Activated CD8-positive, alpha-beta memory T cell treated with anti-CD3 and anti-CD28 coated beads, Interleukin-2, amount 50 U/mL, for 1 hour (primary cell): ENCODE measurements around the gene BTG1.
"Not testable (repeated sequence)": the region's sequence is repeated elsewhere in the genome, so short reads cannot be mapped to it uniquely, and the experiment has no call there.

Experiments used
- DNase-seq: peaks from one replicate; pipeline ENCODE4 v3.0.0-alpha.2; 2020; ENCODE audit errors: extremely low read depth

The BTG1 gene

GRCh38 chr12:92098594-92099380 is 46.9 kb downstream of the BTG1 start:
- DNase-seq, result no peak

- DNase-seq, result no peak
Observed at GRCh38 chr12:92096346-92097136, 49.1 kb downstream of the BTG1 start.

GRCh38 chr12:92094751-92095161 is 50.9 kb downstream of the BTG1 start:
- no peak for DNase-seq

- not testable (repeated sequence) for DNase-seq
Observed at GRCh38 chr12:92094301-92094700, 51.3 kb downstream of the BTG1 start.
